GM19395 (cell line): Measurements from ENCODE around the gene SCD5.

Experiments
- ATAC-seq: cut with Tn5 transposase; IDR thresholded peaks from one replicate; pipeline ENCODE4 v1.9.1; 2021; ENCODE audit warnings: mild to moderate bottlenecking, moderate library complexity; ENCODE audit not compliant: unreplicated experiment

Gene SCD5

DNA sequence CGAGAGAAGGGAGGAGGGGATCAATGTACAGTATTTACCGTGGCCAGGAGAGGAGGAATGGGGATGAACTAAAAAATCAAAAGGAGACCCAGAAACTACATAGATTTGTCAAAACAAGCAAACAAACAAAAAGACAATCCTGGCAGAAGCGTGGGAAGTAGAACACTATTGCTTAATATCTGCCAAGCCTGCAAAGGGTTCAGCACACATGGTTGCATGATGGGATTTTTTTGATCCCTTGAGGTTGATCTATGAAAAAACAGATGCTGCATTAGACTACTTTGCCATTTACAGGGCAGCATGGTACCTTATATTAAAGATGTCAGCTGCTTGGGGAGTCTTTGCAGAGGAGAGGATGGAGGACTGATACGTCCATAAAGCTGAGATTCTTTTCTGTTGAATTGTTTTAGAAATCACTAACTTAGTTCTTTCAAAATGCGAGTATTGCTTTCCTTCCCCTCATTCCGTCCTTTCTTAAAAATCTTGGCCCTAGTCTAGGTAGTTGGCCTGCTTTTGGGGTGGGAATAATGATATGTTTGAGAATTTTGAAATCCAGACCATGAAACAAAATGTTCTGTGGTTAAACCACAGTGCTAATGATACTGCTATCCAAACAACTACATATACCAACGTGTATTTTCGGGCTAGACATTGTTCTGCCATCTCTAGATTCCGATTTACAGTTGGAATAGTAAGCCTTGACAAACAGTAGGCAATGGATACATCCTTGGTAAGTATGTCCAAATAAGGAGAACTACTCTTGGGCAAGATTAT lies 197.2 kb downstream of the SCD5 start:
- ATAC-seq, result no peak

- no peak for ATAC-seq
Measured at GRCh38 chr4:82599336-82599735, 199.3 kb downstream of the SCD5 start.

- ATAC-seq, result no peak
Measured at GRCh38 chr4:82594456-82594855, 204.1 kb downstream of the SCD5 start.

- no peak for ATAC-seq
Measured at GRCh38 chr4:82593411-82593810, 205.2 kb downstream of the SCD5 start.

- no peak for ATAC-seq
Measured at GRCh38 chr4:82592639-82593038, 206.0 kb downstream of the SCD5 start.

DNA sequence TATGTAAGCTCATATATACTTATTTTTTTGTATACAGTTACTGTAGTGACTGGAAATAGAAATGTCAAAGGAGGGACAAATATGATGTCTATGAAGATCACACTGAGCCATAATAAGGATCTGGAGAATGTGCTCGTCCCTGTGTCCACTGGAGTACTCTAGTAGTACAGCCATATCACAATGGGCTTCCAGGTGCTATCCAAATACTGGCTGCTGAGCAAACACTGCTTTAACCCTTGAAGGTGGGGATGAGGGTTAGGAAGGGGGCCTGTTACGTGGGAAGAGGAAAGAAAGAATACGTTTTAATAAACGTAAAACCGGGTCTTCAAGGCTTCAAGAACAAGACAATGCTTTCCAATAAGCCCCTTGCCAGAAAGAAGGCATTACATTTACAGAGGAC lies 207.0 kb downstream of the SCD5 start:
- no peak for ATAC-seq

- ATAC-seq, result no peak
Measured at GRCh38 chr4:82589756-82590155, 208.8 kb downstream of the SCD5 start.

GRCh38 chr4:82588771-82589270 lies 209.8 kb downstream of the SCD5 start:
- no peak for ATAC-seq

GRCh38 chr4:82587826-82588540 lies 210.6 kb downstream of the SCD5 start:
- ATAC-seq, result no peak

GRCh38 chr4:82585690-82586435 lies 212.7 kb downstream of the SCD5 start:
- ATAC-seq, result no peak

- no peak for ATAC-seq
Measured at GRCh38 chr4:82584931-82585330, 213.7 kb downstream of the SCD5 start.

DNA sequence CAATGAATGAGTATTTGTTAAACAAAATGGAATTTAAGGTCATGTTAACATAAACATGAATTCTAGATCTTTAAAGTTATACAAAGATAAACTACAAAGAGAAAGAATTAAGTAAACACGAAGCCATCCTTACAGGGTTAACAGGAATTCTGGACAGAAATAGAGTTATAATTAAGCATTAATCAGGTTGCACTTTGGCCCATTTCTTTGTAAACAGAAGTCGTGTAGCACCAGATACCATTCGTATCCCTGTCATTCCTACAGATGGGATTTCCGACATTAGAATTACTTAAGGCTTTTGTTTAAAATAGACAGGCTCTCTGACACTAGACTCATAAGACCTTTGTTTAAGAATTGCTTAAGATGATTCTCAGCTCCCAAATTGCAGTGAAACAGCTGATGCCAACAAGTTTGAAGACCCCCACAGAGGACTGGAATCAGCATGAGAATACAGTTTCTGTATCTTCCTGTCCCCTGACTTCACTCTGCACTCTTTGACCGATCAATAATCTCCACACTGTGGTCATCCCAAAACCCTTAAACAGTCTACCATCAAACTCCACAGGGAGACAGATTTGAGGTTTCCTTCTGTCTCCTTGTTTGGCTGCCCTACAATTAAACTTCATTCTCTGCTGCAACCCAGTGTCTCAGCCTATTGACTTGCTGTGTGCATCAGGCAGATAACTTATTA lies 214.6 kb downstream of the SCD5 start:
- no peak for ATAC-seq

DNA sequence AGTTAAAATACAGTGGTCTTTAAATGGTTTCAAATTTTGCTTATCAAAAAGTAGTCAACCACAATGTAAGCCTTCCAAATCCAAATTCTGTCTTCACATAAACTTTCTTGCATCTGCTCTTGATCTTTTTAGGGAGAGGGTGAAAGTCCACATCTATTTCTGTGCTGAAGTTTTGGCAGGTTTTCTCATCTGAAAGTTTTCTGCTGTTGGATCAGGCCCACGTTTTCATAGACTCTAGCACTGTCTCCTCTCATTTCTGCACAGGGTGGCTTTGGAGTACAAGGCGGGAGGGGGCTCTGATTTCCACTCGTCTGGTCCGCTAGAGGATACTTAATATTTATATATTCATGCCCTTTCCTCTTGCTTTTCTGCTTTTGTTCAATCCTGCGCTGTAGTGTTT lies 218.7 kb downstream of the SCD5 start:
- ATAC-seq, result no peak
